ENCODE measurements around the gene RBCK1.

Gene RBCK1

DNA sequence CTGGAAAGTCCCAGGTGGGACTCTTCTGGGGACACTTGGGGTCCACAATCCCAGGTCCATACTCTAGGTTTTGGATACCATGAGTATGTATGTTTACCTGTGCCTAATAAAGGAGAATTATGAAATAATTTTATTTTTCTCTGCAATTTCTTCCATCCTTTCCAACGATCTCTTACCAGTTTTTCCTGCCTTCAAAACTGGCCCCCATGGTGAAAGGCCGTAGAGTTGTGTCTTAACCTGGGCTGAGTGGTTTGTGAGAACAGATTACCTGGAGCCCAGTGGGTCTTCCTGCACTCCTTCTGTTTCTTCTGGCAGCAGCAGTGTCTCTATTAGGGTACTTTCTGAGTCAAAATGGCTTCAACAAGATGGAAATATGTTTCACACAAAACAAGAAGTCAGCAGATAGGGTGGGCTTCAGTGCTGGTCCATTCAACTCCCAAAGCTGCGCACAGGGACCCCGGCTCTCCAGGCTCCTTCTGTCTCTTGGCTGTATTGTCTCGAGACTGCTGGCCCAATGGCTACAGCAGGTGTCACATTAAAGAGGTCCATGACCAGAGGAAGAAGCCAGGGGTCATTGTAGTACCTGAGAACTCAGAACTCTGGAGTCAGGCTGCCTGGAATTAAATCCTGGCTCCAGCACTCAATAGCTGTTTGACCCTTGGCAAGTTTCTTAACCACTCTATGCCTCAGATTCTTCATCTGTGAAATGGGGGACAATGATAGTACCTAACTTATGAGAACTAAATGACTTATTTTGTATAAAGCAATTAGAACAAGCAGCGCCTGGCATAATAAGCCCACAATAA, 10.5 kb upstream of the RBCK1 start:
- no peak for FAIRE-seq
- no peak for DNase-seq (ENCODE audit: low spot score)

DNA sequence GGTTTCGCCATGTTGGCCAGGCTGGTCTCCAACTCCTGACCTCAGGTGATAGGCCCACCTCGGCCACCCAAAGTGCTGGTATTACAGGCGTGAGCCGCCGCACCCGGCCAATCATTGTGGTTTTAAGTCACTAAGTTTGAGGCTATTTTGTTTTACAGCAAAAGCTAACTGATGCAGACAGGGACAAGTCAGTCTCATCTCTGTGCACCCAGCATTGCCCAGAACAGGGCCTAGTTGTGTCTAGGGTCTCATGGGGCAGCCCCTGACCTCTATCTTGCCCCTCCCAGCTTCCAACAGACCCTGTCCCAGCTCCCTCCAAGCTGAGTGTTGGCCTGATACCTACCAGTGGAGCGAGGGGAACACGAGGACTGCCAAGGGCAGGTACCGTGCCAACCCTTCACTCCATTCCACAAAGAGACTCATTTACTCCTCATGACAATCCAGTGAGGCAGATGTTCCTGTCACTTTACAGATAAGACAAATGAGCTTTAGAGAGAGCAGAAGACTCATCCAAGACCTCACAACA, 8.9 kb upstream of the RBCK1 start:
- DNase-seq (ENCODE audit: low spot score): no peak
- FAIRE-seq: no peak

DNA sequence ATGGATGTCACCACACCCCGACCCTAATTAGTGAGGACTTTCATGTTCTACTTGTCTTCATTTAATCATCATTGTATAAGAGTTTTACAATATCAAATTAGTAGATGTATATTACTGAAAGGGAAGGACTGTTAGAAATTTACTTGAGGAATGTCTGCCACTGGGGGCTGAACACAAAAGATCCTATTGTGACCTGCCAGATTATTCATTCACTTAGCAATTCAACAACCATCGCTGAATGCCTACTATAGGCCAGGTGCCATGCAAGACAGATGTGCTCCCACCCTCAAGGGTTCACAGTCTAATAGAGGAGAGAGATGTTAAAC, 8.0 kb upstream of the RBCK1 start:
- no peak for FAIRE-seq
- DNase-seq (ENCODE audit: low spot score): no peak

DNA sequence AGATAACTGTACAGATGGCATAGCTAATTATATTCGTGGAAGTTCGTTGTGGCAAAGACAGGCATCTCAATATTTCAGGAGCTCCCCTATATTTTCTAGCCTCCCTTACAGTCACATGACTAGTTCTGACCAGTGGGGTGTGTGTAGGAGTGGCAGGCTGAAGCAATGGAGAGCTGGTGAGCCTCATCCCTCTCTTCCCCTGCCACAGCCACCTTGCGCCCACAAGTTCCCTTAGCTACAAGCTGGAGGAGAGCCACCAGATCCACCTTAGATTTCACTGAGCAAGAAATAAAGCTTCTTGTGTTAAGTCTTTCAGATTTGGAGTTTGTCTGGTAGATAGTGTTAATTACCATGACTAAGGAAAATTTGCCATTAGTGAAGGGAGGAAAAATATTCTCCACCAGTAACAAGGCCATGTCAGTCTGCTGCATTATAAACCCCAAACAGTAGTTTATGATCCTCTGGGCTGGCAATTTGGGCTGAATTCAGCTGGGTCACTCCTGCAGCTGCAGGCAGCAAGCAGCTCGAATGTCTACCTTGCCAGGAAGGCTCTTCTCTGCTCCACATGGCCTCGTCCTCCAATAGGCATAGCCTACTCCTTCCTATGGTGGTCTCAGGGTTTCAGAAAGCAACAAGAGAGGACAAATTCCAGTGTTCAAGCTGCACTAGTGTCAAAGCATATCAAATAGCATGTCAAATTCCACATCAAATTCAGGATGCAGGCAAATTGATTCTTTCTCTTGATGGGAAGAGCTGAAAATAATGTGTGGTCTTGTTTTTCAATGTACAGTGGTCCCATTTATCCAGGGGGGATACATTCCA, 7.4 kb upstream of the RBCK1 start:
- no peak for FAIRE-seq
- no peak for DNase-seq (ENCODE audit: low spot score)

DNA sequence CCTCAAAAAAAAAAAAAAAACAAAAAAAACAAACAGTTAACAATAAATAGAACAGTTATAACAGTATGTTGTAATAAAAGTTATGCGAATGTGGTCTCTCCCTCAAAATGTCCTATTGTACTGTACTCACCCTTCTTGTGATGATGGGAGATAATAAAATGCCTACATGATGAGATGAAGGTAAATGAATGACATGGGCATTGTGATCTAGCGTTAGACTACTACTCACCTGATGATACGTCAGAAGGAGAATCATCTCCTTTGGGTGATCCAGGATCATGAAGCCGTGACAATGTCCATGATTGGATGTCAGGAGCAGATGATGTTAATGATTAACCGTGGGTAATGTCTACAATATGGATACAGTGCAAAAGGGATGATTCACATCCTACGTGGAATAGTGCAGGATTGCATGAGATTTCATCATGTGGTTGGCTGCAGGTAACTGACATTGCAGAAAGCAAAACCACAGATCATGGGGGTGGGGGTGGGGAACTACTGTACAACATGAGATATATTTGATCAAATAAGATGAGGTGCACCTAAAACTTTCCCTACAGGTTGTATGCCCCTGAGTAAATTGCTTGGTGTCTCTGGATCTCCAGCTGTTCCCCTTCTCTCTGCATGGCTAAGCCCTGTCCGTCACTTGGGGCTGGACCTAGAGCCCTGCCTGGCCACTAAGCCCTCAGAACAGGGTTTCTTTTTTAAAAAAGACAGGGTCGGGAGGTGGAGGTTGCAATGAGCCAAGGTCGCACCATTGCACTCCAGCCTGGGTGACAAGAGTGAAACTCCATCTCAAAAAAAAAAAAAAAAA, 6.2 kb upstream of the RBCK1 start:
- FAIRE-seq: peak; percentile 99

DNA sequence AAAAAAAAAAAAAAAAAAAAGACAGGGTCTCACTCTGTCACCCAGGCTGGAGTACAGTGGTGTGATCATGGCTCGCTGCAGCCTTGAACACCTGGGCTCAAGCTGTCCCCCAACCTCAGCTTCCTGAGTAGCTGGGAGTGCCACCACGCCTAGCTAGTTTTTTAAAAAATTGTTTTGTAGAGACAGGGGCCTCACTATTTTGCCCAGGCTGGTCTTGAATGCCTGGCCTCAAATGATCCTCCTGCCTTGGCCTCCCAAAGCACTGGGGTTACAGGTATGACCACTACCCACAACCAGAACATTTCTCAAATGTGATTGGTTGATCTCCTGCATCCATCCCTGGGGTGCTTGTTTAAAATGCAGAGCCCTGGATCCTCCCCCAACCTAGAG, 5.6 kb upstream of the RBCK1 start:
- FAIRE-seq (no peak), DNase-seq (ENCODE audit: low spot score) (no peak)

More for the DNA sequence above, 6.2 kb upstream of the RBCK1 start:
- peak; percentile 100 for DNase-seq (ENCODE audit: low spot score)

DNA sequence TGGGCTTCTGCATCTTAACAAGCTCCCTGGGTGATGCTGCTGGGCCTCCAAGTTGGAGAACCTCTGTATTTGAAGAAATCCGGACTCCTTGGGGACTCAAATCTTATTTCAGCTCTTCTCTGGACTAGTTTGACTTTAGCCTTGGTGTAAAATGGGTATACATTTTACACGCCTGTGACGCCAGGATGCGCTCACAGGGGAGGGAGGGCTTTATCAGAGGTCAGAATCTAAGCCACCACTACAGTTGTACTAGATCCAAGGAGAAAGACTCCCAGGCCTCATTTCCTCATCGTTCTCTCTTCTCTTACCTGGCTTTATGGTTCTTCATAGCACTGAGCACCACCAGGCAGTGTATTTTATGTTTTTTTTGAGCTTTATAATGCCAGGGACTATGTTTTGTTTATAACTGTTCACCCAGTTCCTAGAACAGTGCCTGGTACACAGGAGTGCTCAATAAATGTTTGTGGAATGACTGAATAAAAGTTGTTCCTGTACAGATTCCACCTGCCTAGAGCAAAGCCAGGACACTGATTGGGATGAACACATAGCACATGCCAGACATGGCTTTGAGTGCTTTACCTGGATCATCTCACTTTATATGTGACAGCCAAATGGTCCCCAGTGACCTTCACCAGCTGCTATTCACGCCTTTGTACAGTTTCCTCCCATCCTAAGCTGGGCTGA, 5.1 kb upstream of the RBCK1 start:
- no peak for FAIRE-seq
- no peak for DNase-seq (ENCODE audit: low spot score)

DNA sequence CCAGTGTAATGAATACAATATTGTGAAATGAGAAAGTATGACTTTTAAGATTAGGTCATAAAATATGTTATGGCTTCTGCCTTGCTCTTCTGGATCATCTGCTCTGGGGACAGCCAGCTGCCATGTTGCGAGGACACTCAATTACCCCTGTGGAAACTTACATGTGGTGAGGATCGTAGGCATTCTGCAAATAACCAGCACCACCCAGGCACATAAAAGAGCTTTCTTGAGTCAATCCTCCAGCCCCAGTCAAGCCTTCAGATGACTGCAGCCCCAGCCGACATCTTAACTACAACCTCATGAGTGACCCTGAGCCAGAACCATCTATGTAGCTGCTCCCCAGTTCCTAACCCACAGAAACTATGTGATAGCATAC, 4.5 kb upstream of the RBCK1 start:
- DNase-seq (ENCODE audit: low spot score): no peak
- no peak for FAIRE-seq

DNA sequence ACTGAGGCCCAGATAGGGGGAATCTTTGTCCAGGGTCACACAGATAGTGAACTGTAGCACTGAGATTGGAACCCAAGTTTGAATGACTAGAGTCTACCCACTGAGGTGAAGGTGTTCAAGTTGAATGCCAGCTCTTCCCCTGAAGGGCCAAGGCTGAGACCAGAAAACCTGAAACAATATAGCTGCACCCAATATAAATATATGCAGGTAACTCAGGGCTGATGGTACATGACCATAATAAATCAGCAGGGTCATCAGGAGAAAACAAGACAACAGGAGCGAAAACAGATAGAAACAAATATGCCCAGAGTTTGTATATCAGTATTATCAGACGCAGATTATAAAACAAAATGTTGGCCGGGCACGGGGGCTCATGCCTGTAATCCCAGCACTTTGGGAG, 4.0 kb upstream of the RBCK1 start:
- DNase-seq (ENCODE audit: low spot score) (no peak), FAIRE-seq (no peak)

DNA sequence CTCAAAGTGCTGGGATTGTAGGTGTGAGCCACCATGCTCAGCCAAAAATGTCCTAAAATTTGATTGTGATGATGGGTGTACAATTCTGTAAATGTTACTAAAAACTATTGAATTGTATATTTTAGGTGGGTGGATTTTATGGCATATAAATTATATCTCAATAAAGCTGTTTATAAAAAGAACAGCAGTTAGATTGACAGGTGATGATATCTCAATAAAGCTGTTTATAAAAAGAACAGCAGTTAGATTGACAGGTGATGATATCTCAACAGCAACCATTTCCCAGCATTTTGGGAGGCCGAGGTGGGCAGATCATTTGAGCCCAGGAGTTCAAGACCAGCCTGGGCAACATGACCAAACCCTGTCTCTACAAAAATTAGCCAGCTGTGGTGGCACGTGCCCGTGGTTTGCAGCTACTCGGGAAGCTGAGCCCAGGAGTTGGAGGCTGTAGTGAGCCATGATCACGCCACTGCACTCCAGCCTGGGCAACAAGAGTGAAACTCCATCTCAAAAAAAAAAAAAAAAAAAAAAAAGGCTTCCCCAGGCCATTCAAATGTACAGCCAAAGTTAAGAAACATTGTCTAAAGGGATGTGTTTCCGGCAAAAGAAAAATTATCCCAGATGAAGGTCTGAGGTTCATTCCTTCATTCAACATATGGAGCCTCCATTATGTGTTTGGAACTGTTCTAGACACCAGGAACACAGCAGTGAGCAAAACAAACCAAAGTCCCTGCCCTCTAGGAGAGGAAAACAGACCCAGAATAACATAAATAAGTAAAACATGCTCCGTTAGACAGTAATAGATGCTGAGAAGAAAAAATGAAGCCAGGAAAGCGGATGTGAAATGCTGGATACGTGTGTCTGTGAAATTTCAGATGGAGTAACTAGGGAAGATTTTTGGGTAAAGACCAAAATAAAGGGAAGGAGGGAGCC, 1.6 kb upstream of the RBCK1 start:
- FAIRE-seq (no peak), DNase-seq (ENCODE audit: low spot score) (no peak)

DNA sequence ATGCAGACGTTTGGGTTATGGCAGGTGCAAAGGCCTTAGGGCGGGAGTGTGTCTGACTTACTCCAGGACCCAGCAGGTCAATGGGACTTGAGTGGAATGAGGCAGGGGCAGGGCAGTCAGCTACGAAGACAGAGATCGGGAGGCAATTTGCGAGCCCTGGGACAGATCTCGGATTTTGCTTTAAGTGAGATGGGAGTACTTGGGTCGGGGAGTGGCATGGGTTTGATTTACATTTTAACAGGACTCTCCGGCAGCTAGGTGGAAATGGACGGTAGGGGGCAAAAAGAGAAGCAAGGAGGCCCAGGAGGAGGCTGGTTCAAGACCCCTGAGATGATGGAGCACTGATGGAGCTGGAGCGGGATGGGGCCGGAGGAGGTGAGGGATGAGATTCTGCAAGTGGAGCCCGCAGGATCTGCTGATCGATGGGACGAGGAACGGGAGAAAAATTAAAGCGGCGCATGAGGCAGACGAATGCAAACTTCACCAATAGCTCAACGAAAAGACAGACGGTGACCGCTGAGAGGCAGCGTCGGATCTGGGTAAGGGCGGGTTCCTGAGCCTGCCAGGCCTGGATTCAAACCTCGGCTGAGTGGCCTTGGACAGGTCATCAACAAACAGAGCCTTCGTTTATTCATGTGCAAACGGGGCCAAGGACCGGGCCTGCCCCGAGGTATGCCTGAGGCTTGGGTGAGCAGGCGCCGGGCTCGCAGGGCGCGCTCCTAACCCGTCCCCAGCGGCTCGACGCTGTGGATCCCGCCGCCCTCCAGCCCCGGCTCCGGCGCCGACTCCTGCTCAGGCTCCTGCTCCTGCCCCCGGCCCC, 756 bp upstream of the RBCK1 start:
- DNase-seq (ENCODE audit: low spot score) (peak; percentile 76), FAIRE-seq (no peak)

DNA sequence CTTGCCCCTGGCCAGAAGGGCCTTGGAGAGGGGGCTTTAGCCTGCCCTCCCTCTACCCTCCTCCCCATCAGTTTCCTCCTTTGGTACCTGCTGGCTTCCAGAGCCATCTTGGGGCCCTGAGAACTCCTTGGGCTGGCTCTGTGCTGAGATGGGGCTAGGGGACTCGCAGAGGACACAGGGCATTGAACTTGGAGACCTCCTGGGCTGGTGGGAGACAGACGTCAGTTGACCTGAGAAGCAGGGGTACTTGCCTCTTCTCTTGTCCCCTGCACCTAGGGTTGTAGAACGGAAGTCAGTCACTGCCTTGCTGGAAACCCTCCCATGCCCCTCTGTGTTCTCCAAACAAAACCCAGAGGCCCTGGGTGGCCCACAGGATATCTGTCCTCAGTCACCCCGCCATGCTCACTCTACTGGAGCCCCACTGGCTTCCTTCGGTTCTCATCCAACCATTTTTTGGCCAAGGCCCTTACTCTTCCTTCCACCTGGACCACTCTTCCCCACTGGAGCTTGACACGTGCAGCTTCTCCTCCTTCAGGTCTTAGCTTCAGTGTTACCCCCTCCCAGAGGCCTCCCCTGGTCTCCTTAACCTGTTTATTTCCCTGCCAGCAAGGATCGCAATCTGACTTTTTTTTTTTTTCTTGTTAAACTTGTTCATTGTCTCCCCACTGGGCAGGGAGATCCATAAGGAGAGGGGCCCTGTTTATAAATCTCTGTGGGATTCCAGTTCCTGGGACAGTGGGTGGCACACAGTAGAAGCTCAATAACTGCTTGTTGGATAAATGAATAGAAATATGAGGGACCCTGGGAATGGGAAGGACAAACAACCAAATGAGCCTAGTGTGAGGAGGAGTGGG, 971 bp downstream of the RBCK1 start:
- FAIRE-seq (no peak), DNase-seq (ENCODE audit: low spot score) (no peak)

DNA sequence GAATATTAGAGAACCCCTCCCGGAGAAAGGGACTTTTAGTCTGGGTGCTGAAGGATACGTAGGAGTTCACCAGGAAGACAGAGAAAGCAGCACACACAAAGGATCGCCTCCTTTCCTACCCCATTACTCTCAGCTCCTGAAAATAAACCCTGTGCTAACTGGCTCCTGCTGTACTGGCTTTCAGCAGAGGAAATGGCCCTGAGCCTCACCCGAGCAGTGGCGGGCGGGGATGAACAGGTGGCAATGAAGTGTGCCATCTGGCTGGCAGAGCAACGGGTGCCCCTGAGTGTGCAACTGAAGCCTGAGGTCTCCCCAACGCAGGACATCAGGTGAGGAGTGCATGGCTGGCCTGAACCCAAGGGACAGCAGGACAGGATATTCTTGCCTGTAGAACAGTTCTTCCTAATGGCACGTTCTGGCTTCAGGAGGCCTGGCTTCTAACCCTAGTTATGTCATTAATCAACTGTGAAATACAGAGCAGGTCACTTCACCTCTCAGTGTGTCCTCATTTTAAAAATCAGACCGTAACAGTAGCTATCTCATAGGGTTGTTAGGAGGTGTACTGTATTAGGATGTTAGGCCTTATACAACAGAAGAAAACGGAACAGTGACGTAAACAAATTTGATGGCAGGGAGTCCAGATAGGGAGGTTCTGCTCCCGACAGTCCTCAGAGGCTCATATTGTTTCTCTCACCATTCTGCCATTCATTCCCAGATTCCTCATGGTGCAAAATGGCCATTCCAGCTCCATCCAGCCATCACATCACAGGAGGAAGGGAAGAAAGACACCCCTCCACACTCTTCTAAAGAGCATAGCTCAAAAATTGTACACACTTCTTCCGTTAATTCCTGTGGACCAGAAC, 1.8 kb downstream of the RBCK1 start:
- no peak for FAIRE-seq
- no peak for DNase-seq (ENCODE audit: low spot score)

DNA sequence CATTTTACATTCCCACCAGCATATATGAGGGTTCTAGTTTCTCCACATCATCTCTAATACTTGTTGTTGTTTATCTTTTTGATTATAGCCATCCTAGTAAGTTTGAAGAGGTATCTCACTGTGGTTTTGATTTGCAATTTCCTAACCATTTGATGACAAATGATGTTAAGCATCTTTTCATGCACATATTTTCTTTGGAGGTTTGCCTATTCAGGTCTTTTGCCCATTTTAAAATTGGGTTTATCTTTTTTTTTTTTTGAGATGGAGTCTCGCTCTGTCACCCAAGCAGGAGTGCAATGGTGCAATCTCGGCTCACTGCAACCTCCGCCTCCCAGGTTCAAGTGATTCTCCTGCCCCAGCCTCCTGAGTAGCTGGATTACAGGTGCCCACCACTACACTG, 4.0 kb downstream of the RBCK1 start:
- DNase-seq (ENCODE audit: low spot score) (no peak), FAIRE-seq (no peak)

DNA sequence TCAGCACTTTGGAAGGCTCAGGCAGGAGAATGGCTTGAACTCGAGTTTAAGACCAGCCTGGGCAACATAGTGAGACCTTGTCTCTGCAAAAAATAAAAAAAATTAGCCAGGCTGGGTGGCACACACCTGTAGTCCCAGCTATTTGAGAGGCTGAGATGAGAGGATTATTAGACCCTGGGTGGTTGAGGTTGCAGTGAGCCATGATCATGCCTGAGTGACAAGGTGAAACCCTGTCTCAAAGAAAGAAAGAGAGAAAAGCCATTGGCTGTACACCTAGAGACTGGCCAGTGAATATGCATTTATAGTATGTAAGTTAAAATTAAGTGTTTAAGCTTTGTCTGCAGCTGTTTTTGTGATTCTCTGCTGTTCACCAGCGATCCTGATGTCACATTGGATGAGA, 6.1 kb downstream of the RBCK1 start:
- DNase-seq (ENCODE audit: low spot score) (no peak), FAIRE-seq (no peak)

DNA sequence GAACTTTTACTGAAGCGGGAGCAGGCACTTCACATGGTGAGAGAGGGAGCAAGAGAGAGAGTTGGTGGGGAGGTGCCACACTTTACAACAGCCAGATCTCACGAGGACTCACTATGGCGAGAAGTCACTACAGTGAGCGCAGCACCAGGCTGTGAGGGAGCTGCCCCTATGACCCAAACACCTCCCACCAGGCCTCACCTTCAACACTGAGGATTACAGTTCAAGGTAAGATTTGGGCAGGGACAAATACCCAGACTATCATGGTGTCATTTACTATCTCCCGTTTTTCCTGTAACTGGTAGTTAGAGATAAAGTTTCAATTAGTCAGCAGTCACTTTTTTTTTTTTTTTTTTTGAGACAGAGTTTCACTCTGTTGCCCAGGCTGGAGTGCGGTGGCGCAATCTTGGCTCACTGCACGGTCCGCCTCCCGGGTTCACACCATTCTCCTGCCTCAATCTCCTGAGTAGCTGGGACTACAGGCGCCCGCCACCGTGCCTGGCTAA, 7.8 kb downstream of the RBCK1 start:
- no peak for FAIRE-seq

More for the DNA sequence above, 7.8 kb downstream of the RBCK1 start:
- peak; percentile 24 for DNase-seq (ENCODE audit: low spot score)

All from RCC 7860 (cell line).